Measurements from ENCODE around the gene PITPNC1.

DNA sequence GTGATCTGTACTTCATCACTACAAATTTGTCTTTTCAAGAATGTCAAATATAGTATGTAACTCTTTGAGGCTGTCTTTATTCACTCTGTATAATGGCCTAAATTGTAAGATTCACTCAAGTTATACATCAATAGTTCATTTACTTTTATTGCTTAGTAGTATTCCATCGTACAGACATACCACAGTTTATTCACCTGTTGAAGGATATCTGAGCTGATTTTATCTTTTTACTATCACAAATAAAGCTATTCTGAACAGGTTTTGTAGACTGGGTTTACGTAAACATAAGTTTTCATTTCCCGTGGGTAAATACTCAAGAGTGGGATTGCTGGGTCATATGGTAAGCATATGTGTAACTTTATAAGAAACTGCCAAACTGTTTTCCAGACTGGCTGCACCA, 29.3 kb upstream of the PITPNC1 start:
- TF ChIP-seq, protein P1, sequence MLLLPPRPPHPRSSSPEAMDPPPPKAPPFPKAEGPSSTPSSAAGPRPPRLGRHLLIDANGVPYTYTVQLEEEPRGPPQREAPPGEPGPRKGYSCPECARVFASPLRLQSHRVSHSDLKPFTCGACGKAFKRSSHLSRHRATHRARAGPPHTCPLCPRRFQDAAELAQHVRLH (CRISPR knock-in tag; IDR thresholded peaks at IDR 0.05; ENCODE audit: borderline replicate concordance, low read depth) = no peak
- TF ChIP-seq, protein P2, sequence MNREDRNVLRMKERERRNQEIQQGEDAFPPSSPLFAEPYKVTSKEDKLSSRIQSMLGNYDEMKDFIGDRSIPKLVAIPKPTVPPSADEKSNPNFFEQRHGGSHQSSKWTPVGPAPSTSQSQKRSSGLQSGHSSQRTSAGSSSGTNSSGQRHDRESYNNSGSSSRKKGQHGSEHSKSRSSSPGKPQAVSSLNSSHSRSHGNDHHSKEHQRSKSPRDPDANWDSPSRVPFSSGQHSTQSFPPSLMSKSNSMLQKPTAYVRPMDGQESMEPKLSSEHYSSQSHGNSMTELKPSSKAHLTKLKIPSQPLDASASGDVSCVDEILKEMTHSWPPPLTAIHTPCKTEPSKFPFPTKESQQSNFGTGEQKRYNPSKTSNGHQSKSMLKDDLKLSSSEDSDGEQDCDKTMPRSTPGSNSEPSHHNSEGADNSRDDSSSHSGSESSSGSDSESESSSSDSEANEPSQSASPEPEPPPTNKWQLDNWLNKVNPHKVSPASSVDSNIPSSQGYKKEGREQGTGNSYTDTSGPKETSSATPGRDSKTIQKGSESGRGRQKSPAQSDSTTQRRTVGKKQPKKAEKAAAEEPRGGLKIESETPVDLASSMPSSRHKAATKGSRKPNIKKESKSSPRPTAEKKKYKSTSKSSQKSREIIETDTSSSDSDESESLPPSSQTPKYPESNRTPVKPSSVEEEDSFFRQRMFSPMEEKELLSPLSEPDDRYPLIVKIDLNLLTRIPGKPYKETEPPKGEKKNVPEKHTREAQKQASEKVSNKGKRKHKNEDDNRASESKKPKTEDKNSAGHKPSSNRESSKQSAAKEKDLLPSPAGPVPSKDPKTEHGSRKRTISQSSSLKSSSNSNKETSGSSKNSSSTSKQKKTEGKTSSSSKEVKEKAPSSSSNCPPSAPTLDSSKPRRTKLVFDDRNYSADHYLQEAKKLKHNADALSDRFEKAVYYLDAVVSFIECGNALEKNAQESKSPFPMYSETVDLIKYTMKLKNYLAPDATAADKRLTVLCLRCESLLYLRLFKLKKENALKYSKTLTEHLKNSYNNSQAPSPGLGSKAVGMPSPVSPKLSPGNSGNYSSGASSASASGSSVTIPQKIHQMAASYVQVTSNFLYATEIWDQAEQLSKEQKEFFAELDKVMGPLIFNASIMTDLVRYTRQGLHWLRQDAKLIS (CRISPR knock-in tag; IDR thresholded peaks at IDR 0.05) = no peak
- TF ChIP-seq, protein P3, sequence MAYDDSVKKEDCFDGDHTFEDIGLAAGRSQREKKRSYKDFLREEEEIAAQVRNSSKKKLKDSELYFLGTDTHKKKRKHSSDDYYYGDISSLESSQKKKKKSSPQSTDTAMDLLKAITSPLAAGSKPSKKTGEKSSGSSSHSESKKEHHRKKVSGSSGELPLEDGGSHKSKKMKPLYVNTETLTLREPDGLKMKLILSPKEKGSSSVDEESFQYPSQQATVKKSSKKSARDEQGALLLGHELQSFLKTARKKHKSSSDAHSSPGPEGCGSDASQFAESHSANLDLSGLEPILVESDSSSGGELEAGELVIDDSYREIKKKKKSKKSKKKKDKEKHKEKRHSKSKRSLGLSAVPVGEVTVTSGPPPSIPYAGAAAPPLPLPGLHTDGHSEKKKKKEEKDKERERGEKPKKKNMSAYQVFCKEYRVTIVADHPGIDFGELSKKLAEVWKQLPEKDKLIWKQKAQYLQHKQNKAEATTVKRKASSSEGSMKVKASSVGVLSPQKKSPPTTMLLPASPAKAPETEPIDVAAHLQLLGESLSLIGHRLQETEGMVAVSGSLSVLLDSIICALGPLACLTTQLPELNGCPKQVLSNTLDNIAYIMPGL (CRISPR knock-in tag; IDR thresholded peaks at IDR 0.05; ENCODE audit: borderline replicate concordance in 1 of 2, low read depth in 1 of 2) = no peak
- TF ChIP-seq, protein P4, sequence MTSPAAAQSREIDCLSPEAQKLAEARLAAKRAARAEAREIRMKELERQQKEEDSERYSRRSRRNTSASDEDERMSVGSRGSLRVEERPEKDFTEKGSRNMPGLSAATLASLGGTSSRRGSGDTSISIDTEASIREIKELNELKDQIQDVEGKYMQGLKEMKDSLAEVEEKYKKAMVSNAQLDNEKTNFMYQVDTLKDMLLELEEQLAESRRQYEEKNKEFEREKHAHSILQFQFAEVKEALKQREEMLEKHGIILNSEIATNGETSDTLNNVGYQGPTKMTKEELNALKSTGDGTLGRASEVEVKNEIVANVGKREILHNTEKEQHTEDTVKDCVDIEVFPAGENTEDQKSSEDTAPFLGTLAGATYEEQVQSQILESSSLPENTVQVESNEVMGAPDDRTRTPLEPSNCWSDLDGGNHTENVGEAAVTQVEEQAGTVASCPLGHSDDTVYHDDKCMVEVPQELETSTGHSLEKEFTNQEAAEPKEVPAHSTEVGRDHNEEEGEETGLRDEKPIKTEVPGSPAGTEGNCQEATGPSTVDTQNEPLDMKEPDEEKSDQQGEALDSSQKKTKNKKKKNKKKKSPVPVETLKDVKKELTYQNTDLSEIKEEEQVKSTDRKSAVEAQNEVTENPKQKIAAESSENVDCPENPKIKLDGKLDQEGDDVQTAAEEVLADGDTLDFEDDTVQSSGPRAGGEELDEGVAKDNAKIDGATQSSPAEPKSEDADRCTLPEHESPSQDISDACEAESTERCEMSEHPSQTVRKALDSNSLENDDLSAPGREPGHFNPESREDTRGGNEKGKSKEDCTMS (CRISPR knock-in tag; conservative IDR thresholded peaks at IDR 0.05) = no peak
- no peak for TF ChIP-seq RNF2 (conservative IDR thresholded peaks at IDR 0.05; ENCODE audit: low read depth)
- TF ChIP-seq, protein P5, sequence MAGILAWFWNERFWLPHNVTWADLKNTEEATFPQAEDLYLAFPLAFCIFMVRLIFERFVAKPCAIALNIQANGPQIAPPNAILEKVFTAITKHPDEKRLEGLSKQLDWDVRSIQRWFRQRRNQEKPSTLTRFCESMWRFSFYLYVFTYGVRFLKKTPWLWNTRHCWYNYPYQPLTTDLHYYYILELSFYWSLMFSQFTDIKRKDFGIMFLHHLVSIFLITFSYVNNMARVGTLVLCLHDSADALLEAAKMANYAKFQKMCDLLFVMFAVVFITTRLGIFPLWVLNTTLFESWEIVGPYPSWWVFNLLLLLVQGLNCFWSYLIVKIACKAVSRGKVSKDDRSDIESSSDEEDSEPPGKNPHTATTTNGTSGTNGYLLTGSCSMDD (CRISPR knock-in tag; IDR thresholded peaks at IDR 0.05) = no peak
- TF ChIP-seq ZFP41 (CRISPR knock-in tag; IDR thresholded peaks at IDR 0.05; ENCODE audit: borderline replicate concordance) = no peak
- no peak for TF ChIP-seq GABPA (IDR thresholded peaks at IDR 0.05; ENCODE audit: low read depth, low read length)
- no peak for TF ChIP-seq GABPA (CRISPR knock-in tag; IDR thresholded peaks at IDR 0.05; ENCODE audit: low read depth)
- no peak for TF ChIP-seq DNMT1 (CRISPR knock-in tag; IDR thresholded peaks at IDR 0.05)
- no peak for TF ChIP-seq ELF1 (CRISPR knock-in tag; IDR thresholded peaks at IDR 0.05)
- TF ChIP-seq, protein P6, sequence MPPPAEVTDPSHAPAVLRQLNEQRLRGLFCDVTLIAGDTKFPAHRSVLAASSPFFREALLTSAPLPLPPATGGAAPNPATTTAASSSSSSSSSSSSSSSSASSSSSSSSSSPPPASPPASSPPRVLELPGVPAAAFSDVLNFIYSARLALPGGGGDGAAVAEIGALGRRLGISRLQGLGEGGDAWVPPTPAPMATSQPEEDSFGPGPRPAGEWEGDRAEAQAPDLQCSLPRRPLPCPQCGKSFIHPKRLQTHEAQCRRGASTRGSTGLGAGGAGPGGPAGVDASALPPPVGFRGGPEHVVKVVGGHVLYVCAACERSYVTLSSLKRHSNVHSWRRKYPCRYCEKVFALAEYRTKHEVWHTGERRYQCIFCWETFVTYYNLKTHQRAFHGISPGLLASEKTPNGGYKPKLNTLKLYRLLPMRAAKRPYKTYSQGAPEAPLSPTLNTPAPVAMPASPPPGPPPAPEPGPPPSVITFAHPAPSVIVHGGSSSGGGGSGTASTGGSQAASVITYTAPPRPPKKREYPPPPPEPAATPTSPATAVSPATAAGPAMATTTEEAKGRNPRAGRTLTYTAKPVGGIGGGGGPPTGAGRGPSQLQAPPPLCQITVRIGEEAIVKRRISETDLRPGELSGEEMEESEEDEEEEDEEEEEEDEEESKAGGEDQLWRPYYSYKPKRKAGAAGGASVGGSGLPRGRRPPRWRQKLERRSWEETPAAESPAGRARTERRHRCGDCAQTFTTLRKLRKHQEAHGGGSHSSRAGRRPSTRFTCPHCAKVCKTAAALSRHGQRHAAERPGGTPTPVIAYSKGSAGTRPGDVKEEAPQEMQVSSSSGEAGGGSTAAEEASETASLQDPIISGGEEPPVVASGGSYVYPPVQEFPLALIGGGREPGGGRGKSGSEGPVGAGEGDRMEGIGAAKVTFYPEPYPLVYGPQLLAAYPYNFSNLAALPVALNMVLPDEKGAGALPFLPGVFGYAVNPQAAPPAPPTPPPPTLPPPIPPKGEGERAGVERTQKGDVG (CRISPR knock-in tag; IDR thresholded peaks at IDR 0.05; ENCODE audit: borderline replicate concordance) = no peak
